GM23338 (cell line): ENCODE measurements around the gene SLC39A10.

Experiments
- CREB1 ChIP-seq: fragments of 250-450 bp; sonication (Bioruptor Pico); IDR thresholded peaks from 2 replicates; pipeline ENCODE4 v1.5.0; 2020; ENCODE audit warnings: low read depth, mild to moderate bottlenecking, moderate library complexity
- CTCF ChIP-seq, 2 experiments: fragments of 200-600 bp in 1 of 2; sonication (generic) in 1 of 2; conservative IDR thresholded peaks; 2 replicates each; pipeline versions ENCODE4 v1.5.1 to v1.6.1; 2016 to 2017; ENCODE audit warnings: antibody characterized with exemption in 2 of 2, low read depth in 2 of 2, mild to moderate bottlenecking in 2 of 2, moderate library complexity in 1 of 2
- ETS1 ChIP-seq: IDR thresholded peaks from 2 replicates; pipeline ENCODE4 v1.6.1; 2016; ENCODE audit warnings: antibody characterized with exemption
- EZH2 ChIP-seq: fragments of 200-600 bp; sonication (generic); IDR thresholded peaks from one replicate; pipeline ENCODE4 v1.8.0; 2017; ENCODE audit warnings: antibody characterized with exemption, mild to moderate bottlenecking, low read depth; ENCODE audit not compliant: unreplicated experiment
- EZH2phosphoT487 ChIP-seq: fragments of 200-600 bp; sonication (generic); IDR thresholded peaks from one replicate; pipeline ENCODE4 v1.8.1; 2018; ENCODE audit warnings: antibody characterized with exemption; ENCODE audit not compliant: unreplicated experiment
- JUNB ChIP-seq: IDR thresholded peaks from one replicate; pipeline ENCODE4 v1.6.1; 2016; ENCODE audit warnings: antibody characterized with exemption; ENCODE audit not compliant: unreplicated experiment
- NANOG ChIP-seq: IDR thresholded peaks from 2 replicates; pipeline ENCODE4 v1.6.1; 2016; ENCODE audit warnings: antibody characterized with exemption, borderline replicate concordance
- POLR2AphosphoS5 ChIP-seq: IDR thresholded peaks from 2 replicates; pipeline ENCODE4 v1.6.1; 2016; ENCODE audit warnings: antibody characterized with exemption, low read depth
- REST ChIP-seq: IDR thresholded peaks from one replicate; pipeline ENCODE4 v1.6.1; 2018; ENCODE audit warnings: antibody characterized with exemption; ENCODE audit not compliant: unreplicated experiment
- STAT1 ChIP-seq: IDR thresholded peaks from one replicate; pipeline ENCODE4 v1.6.1; 2016; ENCODE audit warnings: antibody characterized with exemption; ENCODE audit not compliant: unreplicated experiment
- ZNF331 ChIP-seq: fragments of 250-450 bp; sonication (Bioruptor Pico); IDR thresholded peaks from 2 replicates; pipeline ENCODE4 v1.5.0; 2020; ENCODE audit warnings: low read depth, mild to moderate bottlenecking, moderate library complexity

GRCh38 chr2:195639959-195640358, 17.1 kb upstream of the SLC39A10 start:
- TF ChIP-seq ETS1: no peak
- no peak for TF ChIP-seq CTCF (conservative IDR thresholded peaks at IDR 0.05; ENCODE audit: low read depth in 2 of 2)
- no peak for TF ChIP-seq EZH2
- TF ChIP-seq EZH2phosphoT487: no peak
- TF ChIP-seq REST: no peak
- TF ChIP-seq ZNF331 (CRISPR knock-in tag): no peak
- no peak for TF ChIP-seq JUNB
- TF ChIP-seq POLR2AphosphoS5: no peak
- no peak for TF ChIP-seq CREB1 (CRISPR knock-in tag)
- no peak for TF ChIP-seq NANOG
- TF ChIP-seq STAT1: no peak
